ENCODE results near the gene DUSP22.

DUSP22 gene

DNA sequence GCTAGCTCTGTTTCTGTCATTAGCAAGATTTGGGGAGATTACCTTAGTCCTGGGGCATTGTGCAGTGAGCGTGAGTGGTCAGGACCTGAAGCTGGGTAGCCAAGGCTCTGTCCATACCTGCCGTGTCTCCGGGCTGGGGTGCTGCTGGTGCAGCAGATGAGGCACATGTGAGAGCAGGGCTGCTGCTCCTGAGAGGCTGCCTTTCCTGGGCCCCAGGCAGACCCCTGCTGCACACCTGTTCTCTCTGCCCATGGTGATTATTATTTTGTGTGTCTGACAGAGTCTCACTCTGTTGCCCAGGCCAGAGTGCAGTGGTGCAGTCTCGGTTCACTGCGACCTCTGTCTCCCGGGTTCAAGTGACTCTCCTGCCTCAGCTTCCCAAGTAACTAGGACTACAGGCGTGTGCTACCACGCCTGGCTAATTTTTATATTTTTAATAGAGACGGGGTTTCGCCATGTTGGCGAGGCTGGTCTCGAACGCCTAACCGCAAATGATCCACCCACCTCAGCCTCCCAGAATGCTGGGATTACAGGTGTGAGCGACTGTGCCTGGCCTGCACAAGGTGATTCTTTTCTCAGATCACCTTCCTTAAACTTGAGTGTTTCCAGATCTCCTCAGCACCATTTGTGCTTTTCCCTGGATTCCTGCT lies 62.5 kb downstream of the DUSP22 start:
- peak overlapping the region; percentile 52 for H3K27ac ChIP-seq
- TF ChIP-seq, protein P1, sequence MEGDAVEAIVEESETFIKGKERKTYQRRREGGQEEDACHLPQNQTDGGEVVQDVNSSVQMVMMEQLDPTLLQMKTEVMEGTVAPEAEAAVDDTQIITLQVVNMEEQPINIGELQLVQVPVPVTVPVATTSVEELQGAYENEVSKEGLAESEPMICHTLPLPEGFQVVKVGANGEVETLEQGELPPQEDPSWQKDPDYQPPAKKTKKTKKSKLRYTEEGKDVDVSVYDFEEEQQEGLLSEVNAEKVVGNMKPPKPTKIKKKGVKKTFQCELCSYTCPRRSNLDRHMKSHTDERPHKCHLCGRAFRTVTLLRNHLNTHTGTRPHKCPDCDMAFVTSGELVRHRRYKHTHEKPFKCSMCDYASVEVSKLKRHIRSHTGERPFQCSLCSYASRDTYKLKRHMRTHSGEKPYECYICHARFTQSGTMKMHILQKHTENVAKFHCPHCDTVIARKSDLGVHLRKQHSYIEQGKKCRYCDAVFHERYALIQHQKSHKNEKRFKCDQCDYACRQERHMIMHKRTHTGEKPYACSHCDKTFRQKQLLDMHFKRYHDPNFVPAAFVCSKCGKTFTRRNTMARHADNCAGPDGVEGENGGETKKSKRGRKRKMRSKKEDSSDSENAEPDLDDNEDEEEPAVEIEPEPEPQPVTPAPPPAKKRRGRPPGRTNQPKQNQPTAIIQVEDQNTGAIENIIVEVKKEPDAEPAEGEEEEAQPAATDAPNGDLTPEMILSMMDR (conservative IDR thresholded peaks at IDR 0.05), result no peak

DNA sequence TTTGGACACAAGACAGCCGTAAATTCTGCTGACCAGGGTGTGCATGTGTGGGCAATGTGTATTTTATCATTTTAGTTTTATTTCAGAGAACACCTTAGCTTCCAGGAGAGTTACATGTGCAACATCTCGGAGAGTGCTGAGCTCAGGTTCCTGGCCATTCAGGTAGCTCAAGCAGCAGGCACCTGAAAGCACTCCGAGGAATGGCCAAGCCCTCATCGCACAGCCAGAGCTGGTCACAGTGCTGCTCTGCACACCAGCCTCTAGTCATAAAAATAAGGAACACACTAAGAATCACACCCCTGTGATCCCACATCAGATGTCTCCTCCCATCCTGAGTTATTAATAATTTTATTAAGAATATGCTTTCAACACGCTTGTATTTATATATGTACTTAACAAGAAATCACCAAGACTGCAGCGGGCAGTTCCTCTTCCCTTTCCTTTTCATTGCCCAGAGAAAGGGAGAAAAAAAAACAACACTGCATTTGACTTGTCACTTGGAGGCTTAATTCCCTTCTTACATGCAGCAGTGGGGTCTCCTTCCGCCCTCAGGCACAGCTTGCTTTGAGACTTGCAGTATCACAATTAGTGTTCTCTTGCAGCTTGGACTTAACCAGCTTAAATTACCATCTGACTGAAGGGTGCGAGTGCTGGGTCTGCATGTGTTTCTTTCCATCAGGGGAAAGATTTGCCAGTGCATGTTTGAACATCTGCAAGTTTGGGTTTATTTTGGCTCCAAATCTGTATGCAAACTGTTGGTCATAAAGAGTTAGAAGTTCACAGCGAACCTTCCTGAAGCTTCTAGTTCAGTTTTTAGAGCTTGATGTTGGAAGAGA lies 63.3 kb downstream of the DUSP22 start:
- TF ChIP-seq, protein P1 (conservative IDR thresholded peaks at IDR 0.05), result no peak

DNA sequence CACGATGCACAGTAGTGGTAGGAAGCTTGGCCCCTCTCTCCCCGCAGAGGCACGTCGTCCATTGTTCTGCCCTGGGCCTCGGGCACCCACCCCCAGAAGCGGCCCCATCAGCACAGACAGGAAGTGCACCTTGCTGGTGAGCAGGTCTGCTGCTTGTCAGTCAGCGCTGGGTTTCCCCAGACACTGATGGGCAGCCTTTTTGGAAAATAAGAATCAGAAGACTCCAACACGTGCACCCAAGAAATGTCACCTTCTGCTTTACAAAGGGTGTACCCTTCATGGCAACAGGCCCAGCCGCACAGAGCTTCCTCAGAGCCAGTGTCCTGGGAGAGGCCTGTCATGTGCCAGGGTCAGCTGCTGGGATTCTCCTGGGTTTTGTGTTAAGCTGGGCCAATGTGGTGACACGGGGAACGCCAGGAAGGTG lies 64.6 kb downstream of the DUSP22 start:
- TF ChIP-seq, protein P1 (conservative IDR thresholded peaks at IDR 0.05), result no peak
- H3K27ac ChIP-seq, result no peak overlapping the region; the same call in 1 of the 2 replicates

More for the DNA sequence above, 63.3 kb downstream of the DUSP22 start:
- H3K27ac ChIP-seq, result peak overlapping the region; percentile 52

DNA sequence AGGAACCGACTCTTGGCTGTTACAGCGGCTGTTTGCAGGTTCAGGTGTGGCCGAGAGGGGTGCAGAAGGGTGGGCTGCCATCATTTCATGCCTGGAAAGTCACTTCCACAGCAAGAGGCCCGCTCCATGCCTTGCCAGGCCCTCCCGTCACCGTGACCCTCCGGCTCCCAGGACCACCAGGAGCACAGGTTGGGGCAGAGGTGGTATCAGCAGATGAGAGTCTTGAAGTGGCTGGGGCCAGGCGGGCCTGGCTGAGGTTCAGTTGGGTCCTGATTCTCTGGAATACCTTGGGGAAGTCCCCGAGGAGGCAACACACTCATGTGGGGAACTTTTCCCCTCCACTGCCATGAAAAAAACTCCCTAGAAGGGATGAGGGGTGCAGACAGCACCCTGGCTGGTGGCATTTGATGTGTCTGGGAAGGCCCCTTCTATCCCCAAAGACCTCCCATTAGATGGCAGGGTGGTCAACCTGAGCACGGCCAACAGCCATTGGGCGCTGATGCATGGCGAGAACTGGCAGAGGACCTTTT lies 65.0 kb downstream of the DUSP22 start:
- H3K27ac ChIP-seq, result no peak overlapping the region
- TF ChIP-seq, protein P1 (conservative IDR thresholded peaks at IDR 0.05), result no peak

DNA sequence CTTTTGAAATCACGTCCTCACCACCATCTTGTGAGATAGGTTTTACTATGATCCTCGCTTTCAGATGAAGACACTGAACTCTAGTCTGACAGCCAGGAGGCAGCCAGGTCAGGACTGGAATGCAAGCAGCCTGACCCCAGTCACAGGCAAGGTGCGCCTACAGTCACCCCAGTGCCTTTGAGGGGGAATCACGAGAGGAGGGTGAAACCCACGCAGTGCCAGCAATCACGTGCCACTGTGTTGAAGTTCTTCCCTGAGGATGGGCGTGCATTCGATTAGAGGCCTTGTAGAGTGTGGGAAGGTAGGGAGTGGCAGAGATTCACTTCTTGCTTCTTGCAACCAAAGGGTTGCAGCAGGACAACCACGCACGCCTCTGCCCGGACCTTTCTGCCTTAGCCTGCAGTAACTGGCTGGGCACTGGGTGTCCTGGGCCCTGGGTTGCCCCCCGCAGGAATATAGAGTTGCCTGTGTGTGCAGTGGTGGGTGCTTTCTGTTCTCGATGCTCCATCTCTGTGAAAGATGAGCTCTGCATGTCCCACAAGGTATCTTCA lies 65.6 kb downstream of the DUSP22 start:
- TF ChIP-seq, protein P1 (conservative IDR thresholded peaks at IDR 0.05), result no peak
- H3K27ac ChIP-seq, result no peak overlapping the region

DNA sequence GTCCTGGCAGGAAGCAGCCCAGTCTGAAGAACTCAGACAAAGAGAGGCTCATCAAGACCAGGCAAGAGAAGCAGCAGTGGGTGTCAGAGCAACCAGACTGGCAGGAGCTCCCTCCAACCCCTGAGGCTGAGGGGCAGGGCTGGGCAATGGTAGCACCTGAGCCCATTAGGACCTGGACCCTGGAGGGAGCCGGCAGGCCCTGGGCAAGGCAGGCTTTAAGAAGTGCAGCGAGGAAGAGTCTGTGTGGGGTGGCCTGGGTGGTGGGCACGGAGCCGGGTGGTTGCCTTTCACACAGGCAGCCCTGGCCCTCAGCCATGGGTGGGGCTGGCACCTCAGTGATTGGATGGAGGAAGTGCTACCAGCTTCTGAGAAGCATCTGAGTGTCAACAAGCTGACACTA lies 66.1 kb downstream of the DUSP22 start:
- TF ChIP-seq, protein P1 (conservative IDR thresholded peaks at IDR 0.05), result no peak
- H3K27ac ChIP-seq, result no peak overlapping the region

DNA sequence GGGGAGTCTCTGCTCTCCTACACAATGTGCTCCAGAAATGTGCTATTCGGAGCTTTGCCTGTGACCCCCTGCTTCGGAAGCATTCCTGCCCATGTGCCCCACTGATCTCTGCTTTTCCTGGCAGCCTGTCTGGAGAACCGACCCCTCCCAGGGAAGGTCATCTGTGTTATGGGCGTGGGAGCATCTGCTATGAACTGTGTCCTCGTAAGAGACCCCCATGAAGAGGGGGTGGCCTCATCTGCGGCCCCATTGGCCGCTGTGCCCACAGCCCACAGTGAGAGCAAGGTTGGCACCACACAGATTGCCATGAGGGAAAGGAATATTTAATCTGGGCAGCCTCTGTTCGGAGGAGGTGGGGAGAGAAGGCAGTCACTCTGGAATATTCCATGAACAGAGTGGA lies 66.6 kb downstream of the DUSP22 start:
- H3K27ac ChIP-seq, result no peak overlapping the region
- TF ChIP-seq, protein P1 (conservative IDR thresholded peaks at IDR 0.05), result no peak
